Omental fat pad (tissue), 4 donors: ENCODE results near the gene PDE4A. TPM values are rescaled to one million over a fixed set of nuclear protein-coding genes. Genes with fewer than 3 reads are reported as not detected.
A peak's percentile ranks its signal among the peaks of the same experiment; 100 is the strongest.

Source experiments
- ATAC-seq: fragments of 150-250 bp; one replicate; pipeline ENCODE4 v1.9.1; 2016; ENCODE audit warnings: mild to moderate bottlenecking, moderate library complexity; ENCODE audit not compliant: low FRiP score
- DNase-seq: peaks from one replicate; pipeline ENCODE4 v3.0.0-alpha.2; 2019; ENCODE audit warnings: low spot score
- CTCF ChIP-seq, 3 donors: fragments of 450-650 bp; IDR thresholded peaks; one replicate each; pipeline ENCODE4 v1.5.1; 2016 to 2017; ENCODE audit warnings: antibody characterized with exemption in 3 of 3, mild to moderate bottlenecking in 3 of 3, moderate library complexity in 2 of 3
- total RNA-seq, 4 donors: library from RNA; depleted of rRNA; stranded (reverse); fragments of >200 nt; gene quantifications; one replicate each; pipeline ENCODE4 v1.1.0, GENCODE V29; 2016

Gene PDE4A
- total RNA-seq, 4 donors from 2014 or later, result 9.8 to 30.3 (median 16.2) TPM

GRCh38 chr19:10384580-10384979 is 35.8 kb upstream of the PDE4A start:
- DNase-seq (no peak), ATAC-seq (no peak)
- no peak for TF ChIP-seq CTCF (IDR thresholded peaks at IDR 0.05)

DNA sequence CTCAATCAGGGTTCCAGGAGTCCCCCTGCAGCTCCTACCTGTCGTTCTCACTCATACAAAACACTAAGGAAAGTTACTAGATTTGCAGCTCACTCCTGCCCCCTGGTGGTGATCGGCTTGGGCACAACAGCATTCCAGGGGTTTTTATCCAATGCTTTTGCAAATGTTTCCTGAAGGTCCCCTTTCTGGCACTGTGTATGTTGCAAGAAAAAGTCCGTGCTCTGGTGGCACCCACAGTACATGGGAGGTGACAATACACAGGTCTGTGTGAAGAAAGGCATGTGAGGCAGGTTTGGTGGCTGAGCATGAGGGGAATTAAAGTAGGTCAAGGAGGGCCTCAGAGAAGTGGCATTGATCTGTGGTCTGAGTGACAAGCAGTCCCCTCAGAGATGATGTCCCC is 31.4 kb upstream of the PDE4A start:
- peak in 2 of 3 donors; percentile 65 to 83 for TF ChIP-seq CTCF (IDR thresholded peaks at IDR 0.05)
- DNase-seq (peak; percentile 100), ATAC-seq (peak; percentile 51)

- DNase-seq (no peak), ATAC-seq (no peak)
- TF ChIP-seq CTCF (IDR thresholded peaks at IDR 0.05), result no peak
Observed at GRCh38 chr19:10389863-10390262, 30.5 kb upstream of the PDE4A start.

DNA sequence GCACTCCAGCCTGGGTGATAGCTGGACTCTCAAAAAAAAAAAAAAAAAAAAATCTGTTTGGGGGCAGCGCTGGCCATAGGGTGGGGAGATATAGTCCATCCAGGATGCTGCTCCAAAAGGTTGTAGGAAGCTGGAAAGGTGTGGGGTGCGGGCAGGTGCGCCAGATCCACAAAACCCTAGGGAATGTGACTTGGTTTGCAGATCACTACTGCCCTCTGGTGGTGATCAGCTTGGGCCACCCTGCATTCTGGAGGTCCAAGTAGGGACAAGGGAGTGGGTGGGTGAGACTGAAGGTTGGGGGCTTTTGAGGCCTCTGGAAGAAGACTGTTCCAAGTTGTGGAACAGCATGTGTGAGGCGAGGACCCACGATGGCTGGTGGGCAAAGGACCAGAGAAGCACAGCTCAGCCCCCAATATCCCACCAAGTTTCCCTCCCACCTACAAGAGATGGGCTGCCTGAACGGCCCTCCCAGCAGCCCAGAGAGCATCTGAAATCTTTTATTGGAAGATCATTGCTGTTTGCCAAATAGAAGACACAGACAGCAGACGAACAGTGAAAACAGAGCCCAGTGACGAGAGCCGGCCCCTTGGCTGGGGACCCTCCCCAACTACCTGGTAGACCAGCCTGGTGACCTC is 29.6 kb upstream of the PDE4A start:
- no peak for TF ChIP-seq CTCF (IDR thresholded peaks at IDR 0.05)
- peak; percentile 55 for ATAC-seq

GRCh38 chr19:10392120-10392519 is 28.2 kb upstream of the PDE4A start:
- no peak for ATAC-seq
- no peak for DNase-seq
- TF ChIP-seq CTCF (IDR thresholded peaks at IDR 0.05), result no peak

More for the DNA sequence above, 29.6 kb upstream of the PDE4A start:
- peak; percentile 55 for DNase-seq

GRCh38 chr19:10393137-10393536 is 27.2 kb upstream of the PDE4A start:
- no peak for ATAC-seq
- DNase-seq, result no peak
- no peak for TF ChIP-seq CTCF (IDR thresholded peaks at IDR 0.05)

DNA sequence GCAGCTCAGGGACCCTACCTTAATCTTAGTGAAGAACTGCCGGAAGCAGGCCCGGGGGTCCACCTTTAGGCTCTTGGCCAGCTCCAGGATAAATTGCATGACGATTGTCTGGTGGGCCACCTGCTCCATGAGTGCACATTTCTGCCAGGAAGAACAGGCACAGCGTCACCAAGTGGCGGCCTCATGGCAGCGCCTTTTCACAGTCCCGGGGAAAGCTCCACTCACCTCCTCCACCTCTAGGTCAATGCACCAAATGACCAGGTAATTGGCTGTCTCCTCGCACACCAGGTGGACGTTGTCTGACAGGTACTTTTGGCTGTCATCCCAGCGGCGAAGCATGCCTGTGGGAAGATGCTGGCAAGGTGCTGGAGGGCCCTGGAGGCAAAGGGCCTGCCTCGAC is 25.3 kb upstream of the PDE4A start:
- DNase-seq, result no peak
- ATAC-seq, result no peak
- TF ChIP-seq CTCF (IDR thresholded peaks at IDR 0.05), result no peak
